ENCODE measurements around the gene CUL9.

The CUL9 gene

DNA sequence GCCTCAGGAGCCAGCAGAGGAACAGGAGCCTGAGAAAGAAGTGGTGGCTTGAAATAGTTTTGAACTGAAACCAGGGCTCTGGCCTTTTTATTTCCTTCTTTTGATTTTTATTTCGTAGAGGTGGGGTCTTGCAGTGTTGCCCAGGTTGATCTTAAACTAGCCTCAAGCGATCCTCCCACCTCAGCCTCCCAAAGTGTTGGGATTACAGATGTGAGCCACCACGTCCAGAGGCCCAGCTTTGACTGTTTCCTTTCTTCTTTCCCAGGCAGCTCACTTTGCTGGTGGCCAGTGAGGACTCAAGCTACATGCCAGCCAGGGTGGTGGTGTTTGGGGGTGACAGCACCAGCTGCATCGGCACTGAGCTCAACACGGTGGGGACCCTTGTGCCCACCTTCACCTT is 20.5 kb downstream of the CUL9 start:
- TF ChIP-seq ZNF274 (IDR thresholded peaks at IDR 0.05; ENCODE audit: low read depth, low read length), result no peak
- no peak overlapping the region for H3K4me3 ChIP-seq (ENCODE audit: low read length)

DNA sequence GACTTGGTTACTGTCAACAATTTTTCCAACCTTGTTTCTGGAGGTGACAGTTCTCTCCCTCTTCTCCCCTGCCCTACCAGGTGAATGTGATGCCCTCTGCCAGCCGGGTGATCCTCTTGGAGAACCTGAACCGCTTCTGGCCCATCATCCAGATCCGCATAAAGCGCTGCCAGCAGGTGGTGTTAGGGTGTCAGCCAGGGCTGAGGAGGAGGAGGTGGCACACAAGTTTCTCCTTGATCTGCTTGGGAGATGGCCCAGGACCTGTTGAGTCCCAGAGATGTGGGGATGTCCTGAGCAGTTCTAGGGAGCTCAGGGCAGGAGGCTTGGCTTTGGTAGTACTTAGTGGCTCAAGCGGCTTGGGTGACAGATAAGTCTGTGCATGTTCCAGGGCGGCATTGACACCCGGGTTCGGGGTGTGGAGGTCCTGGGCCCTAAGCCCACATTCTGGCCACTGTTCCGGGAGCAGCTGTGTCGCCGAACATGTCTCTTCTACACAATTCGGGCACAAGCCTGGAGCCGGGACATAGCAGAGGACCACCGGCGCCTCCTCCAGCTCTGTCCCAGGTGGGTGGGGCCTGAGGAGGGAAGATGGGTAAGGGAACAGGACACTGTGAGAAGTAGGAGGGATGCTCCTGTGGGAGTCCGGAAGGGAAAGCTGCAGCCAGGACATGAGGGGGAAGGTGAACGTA is 21.2 kb downstream of the CUL9 start:
- H3K4me3 ChIP-seq (ENCODE audit: low read length), result no peak overlapping the region
- TF ChIP-seq ZNF274 (IDR thresholded peaks at IDR 0.05; ENCODE audit: low read depth, low read length), result no peak

DNA sequence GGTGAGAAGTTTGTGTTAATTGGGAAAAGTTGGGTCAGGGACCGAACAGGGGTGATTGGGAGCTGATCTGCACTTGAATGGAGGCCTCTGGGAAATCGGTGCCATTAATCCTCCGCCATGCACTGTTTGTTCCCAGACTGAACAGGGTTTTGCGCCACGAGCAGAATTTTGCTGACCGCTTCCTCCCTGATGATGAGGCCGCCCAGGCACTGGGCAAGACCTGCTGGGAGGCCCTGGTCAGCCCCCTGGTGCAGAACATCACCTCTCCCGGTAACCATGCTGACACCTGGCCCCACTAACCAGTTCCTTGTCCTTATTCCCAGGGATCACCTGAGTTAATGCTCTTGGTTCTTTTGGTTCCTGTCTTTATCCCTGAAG is 21.7 kb downstream of the CUL9 start:
- no peak overlapping the region for H3K4me3 ChIP-seq (ENCODE audit: low read length)
- no peak for TF ChIP-seq ZNF274 (IDR thresholded peaks at IDR 0.05; ENCODE audit: low read depth, low read length)

DNA sequence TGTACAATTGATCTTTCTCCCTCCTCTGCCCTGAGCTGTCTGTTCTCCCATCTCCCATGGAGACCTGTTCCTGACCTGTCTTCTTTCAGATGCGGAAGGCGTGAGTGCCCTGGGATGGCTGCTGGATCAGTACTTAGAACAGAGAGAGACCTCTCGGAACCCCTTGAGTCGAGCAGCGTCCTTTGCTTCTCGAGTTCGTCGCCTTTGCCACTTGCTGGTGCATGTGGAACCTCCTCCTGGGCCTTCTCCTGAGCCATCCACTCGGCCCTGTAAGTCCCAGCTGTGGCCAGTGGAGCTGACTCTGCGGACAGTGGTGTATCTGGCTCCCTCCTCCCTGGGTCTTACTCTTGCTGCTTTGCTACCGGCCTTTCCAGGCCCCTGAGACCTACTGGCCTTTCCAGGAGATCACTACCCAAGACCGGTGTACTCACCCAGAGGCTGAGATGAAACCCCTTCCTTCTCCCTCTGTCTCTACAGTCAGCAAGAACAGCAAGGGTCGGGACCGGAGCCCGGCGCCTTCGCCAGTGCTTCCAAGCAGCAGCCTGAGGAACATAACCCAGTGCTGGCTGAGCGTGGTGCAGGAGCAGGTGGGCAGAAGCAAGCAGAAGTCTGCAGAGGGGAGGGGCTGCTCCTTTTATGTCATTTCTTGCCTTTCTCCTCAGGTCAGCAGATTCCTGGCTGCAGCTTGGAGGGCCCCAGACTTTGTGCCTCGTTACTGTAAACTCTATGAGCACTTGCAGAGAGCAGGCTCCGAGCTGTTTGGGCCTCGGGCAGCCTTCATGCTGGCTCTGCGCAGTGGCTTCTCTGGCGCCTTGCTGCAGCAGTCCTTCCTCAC is 22.5 kb downstream of the CUL9 start:
- no peak for TF ChIP-seq ZNF274 (IDR thresholded peaks at IDR 0.05; ENCODE audit: low read depth, low read length)
- H3K4me3 ChIP-seq (ENCODE audit: low read length), result no peak overlapping the region

DNA sequence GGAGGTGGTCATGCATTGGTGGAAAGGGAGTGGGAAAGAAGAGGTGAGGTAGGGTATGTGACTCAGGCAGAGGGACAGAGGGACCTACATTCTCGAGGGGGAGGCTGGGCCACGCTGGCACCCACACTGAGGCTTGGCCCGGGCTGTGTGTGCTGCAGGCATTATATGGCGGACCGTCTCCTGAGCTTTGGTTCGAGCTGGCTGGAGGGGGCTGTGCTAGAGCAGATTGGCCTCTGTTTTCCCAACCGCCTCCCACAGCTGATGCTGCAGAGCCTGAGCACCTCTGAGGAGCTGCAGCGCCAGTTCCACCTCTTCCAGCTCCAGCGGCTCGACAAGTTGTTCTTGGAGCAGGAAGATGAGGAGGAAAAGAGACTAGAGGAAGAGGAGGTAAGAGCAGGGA is 23.9 kb downstream of the CUL9 start:
- TF ChIP-seq ZNF274 (IDR thresholded peaks at IDR 0.05; ENCODE audit: low read depth, low read length), result no peak
- no peak overlapping the region for H3K4me3 ChIP-seq (ENCODE audit: low read length)

DNA sequence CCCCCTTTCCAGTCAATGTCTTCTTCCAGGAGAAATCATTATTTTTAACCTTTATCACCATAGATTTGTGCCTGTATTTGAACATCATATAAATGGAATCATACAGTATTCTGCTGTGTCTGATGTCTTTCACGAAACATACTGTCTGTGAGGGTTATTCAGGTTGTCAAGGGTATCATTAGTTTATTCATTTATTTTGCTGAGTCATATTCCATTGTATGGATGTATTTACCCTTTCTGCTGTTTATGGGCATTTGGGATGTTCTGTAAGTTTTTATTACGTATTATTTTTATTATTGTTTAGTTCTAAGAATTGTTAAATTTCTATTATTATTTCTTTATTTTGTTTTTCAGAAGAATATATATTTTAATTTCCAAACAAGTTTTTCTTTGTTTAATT is 25.3 kb downstream of the CUL9 start:
- TF ChIP-seq ZNF274 (IDR thresholded peaks at IDR 0.05; ENCODE audit: low read depth, low read length), result no peak
- no peak overlapping the region for H3K4me3 ChIP-seq (ENCODE audit: low read length)

DNA sequence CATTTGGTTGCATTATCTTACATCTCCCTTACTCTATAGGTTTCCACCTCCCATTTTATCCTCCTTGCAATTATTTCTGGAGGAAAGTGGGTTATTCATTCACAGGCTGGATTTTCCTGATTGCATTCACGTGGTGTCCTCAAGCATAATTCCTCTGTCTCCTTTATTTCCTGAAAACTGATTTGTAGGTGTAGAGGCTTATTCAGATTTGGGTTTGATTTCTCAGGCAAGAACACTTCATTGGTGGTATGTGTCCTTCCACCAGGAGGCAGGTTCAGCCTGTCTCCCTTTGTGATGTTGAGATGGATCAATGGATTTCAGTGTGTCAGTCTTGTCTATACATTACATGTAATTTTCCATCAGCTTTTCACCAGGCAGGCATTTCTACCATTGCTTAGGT is 30.0 kb downstream of the CUL9 start:
- no peak for TF ChIP-seq ZNF274 (IDR thresholded peaks at IDR 0.05; ENCODE audit: low read depth, low read length)

DNA sequence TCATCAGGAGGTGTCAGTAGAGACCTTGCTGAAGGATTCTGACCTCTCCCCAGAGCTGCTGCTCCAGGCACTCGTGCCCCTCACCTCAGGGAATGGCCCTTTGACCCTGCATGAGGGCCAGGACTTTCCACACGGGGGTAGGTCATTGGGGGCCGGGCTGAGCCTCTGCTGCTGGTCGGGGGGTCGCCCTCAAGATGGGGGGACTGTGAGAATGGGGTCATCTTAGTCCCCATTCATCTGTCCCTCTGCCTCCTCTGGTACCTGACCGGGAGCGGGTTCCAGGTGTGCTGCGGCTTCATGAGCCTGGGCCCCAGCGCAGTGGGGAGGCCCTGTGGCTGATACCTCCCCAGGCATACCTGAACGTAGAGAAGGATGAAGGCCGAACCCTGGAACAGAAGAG is 31.4 kb downstream of the CUL9 start:
- H3K4me3 ChIP-seq (ENCODE audit: low read length), result no peak overlapping the region
- TF ChIP-seq ZNF274 (IDR thresholded peaks at IDR 0.05; ENCODE audit: low read depth, low read length), result no peak

More for the DNA sequence above, 30.0 kb downstream of the CUL9 start:
- no peak overlapping the region for H3K4me3 ChIP-seq (ENCODE audit: low read length)

DNA sequence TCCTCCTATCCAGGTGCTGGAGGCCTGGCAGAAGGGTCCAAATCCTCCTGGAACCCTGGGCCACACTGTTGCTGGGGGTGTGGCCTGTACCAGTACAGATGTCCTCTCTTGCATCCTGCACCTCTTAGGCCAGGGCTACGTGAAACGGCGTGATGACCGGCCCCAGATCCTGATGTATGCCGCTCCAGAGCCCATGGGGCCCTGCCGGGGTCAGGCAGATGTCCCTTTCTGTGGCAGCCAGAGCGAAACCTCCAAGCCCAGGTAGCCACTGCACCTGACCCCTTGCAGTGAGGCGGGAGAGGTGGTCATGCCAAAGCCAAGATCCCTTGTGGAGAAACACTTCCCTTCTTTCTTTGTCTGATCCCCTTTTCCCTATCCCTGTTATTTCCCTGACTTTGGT is 33.1 kb downstream of the CUL9 start:
- H3K4me3 ChIP-seq (ENCODE audit: low read length), result no peak overlapping the region
- no peak for TF ChIP-seq ZNF274 (IDR thresholded peaks at IDR 0.05; ENCODE audit: low read depth, low read length)

DNA sequence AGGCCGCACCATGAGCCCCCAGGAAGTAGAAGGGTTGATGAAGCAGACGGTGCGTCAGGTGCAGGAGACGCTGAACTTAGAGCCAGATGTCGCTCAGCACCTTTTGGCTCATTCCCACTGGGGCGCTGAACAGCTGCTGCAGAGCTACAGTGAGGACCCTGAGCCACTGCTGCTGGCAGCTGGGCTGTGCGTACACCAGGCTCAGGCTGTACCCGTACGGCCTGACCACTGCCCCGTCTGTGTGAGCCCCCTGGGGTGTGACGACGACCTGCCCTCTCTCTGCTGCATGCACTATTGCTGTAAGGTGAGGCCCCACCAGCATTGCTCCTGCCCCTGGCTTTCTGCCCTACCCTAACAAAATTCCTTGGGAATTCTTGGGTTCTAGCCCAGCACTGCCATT is 34.2 kb downstream of the CUL9 start:
- H3K4me3 ChIP-seq (ENCODE audit: low read length), result no peak overlapping the region
- TF ChIP-seq ZNF274 (IDR thresholded peaks at IDR 0.05; ENCODE audit: low read depth, low read length), result no peak

DNA sequence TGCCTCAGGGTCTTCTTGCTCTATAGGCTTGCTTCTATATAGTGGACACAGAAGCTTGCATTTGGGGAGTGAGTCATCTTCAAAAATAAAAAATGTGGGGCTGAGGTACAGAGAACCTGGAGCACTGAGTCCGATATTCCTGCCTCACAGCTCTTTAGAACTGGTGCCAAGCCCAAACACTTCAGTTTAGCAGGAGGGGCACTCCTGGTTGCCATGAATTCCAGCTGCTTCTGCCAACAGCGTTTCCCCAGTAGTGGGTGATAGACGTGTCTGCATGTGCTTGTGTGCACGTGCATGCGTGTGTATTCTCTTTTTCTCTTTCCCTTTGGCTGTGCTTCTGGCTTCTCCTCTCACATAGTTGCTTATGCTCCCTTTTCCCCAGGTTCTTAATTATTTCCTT is 35.4 kb downstream of the CUL9 start:
- H3K4me3 ChIP-seq (ENCODE audit: low read length), result no peak overlapping the region
- TF ChIP-seq ZNF274 (IDR thresholded peaks at IDR 0.05; ENCODE audit: low read depth, low read length), result no peak

DNA sequence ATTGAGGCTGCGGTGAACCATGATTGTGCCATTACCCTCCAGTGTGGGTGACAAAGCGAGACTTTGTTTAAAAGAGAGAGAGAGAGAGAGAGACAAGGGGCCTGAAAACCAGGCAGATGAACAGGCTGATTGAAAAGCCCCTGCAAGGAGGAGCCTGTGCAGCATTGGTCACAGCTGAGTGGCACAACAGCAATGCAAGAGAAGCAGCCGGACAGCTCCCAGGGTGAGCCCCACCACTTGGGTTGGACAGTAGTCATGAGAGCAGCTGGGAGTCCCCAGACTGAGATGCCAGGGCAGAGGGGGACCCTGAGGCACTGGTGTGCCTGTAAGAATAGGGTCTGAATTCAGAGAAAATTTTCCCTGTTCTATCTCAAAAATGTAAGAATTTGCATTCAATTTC is 37.1 kb downstream of the CUL9 start:
- H3K4me3 ChIP-seq (ENCODE audit: low read length), result no peak overlapping the region
- TF ChIP-seq ZNF274 (IDR thresholded peaks at IDR 0.05; ENCODE audit: low read depth, low read length), result no peak

DNA sequence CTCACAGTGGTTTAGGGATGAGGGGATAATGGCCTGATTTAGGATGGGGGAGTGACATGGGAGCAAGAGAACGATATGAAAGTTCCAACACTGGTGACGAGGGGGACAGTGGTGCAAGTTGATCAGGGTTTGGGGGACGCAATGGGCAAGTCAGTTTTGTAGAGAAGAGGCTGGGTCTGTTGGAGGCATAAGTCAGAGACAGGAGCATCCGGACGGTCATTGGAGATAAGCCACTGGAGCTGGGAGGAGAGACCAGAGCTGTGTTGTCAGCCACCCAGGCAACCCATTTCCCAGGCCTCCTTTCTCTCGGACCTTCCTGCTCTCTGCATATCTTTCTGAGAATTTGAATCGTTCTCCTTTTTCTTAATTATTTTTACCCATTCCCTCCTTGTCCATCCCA is 37.8 kb downstream of the CUL9 start:
- H3K4me3 ChIP-seq (ENCODE audit: low read length), result no peak overlapping the region

DNA sequence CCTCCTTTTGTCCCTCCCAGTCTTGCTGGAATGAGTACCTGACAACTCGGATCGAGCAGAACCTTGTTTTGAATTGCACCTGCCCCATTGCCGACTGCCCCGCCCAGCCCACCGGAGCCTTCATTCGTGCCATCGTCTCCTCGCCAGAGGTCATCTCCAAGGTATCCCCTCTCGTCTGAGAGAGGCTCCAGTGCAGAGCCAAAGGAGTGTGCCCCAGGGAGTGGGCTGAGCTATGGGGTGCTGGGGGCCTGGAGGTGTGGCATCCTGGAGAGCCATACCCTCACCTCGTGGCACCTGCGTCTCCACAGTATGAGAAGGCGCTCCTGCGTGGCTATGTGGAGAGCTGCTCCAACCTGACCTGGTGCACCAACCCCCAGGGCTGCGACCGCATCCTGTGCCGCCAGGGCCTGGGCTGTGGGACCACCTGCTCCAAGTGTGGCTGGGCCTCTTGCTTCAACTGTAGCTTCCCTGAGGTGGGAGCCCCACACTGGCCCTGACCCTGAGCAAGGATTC is 38.5 kb downstream of the CUL9 start:
- TF ChIP-seq ZNF274 (IDR thresholded peaks at IDR 0.05; ENCODE audit: low read depth, low read length), result no peak
- no peak overlapping the region for H3K4me3 ChIP-seq (ENCODE audit: low read length)

More for the DNA sequence above, 37.8 kb downstream of the CUL9 start:
- no peak for TF ChIP-seq ZNF274 (IDR thresholded peaks at IDR 0.05; ENCODE audit: low read depth, low read length)
